Aorta (tissue), 5 donors: ENCODE data around the gene GRIK5. TPM values are rescaled to one million over a fixed set of nuclear protein-coding genes. Genes with fewer than 3 reads are reported as not detected.

ENCODE experiments used
- ATAC-seq: fragments of 200-7000 bp; cut with Tn5 transposase; one replicate; pipeline ENCODE4 v1.9.1; 2022; ENCODE audit warnings: moderate library complexity; ENCODE audit not compliant: low FRiP score
- DNase-seq, 2 donors: peaks; one replicate each; pipeline ENCODE4 v3.0.0-alpha.2; 2020
- H3K27ac ChIP-seq, 2 donors: one replicate each; pipeline ENCODE4 v1.5.1; 2013; ENCODE audit warnings: low read length in 2 of 2, mild to moderate bottlenecking in 2 of 2, moderate library complexity in 2 of 2, control low read depth in 1 of 2, inconsistent platforms in 1 of 2, low read depth in 1 of 2
- H3K27me3 ChIP-seq, 2 donors: one replicate each; pipeline ENCODE4 v1.6.1; 2013; ENCODE audit warnings: control low read depth in 1 of 2, low read length in 1 of 2, mild to moderate bottlenecking in 1 of 2, moderate library complexity in 1 of 2; ENCODE audit not compliant: insufficient read depth in 2 of 2, control insufficient read depth in 1 of 2
- H3K36me3 ChIP-seq, 2 donors: one replicate each; pipeline ENCODE4 v1.6.1; 2013; ENCODE audit warnings: control low read depth in 1 of 2, low read length in 1 of 2, mild to moderate bottlenecking in 1 of 2; ENCODE audit not compliant: insufficient read depth in 2 of 2, control insufficient read depth in 1 of 2
- H3K4me1 ChIP-seq, 2 donors: one replicate each; pipeline ENCODE4 v1.6.1; 2013; ENCODE audit warnings: low read length in 2 of 2, control low read depth in 1 of 2, mild to moderate bottlenecking in 1 of 2, moderate library complexity in 1 of 2; ENCODE audit not compliant: insufficient read depth in 2 of 2, control insufficient read depth in 1 of 2
- H3K4me3 ChIP-seq, 2 donors: one replicate each; pipeline ENCODE4 v1.5.1; 2013; ENCODE audit warnings: low read length in 2 of 2, control low read depth in 1 of 2, mild to moderate bottlenecking in 1 of 2
- H3K9me3 ChIP-seq: one replicate; pipeline ENCODE4 v1.6.1; 2013; ENCODE audit warnings: mild to moderate bottlenecking, low read length; ENCODE audit not compliant: control insufficient read depth
- WGBS, 2 donors: extraction: QIAGEN DNeasy Blood & Tissue Kit; methylation state at CpG; one replicate each; pipeline ENCODE4 v1.1.7; 2013; 5-methylcytosine and 5-hydroxymethylcytosine counted together
- intact Hi-C, 2 donors: fragments of 100-400 bp; cut with DNase I; formaldehyde crosslinking; loops; one replicate each; pipeline versions ENCODE4 v1.14.2 to v1.15.0; 2022
- polyA plus RNA-seq, 2 donors: library from polyadenylated mRNA; stranded (reverse); fragments of 200-250 nt; gene quantifications; one replicate each; pipeline ENCODE4 v1.2.3, GENCODE V29; 2013
- total RNA-seq, 2 donors: library from RNA; stranded (reverse); fragmentation: NEBNext Ultra II Directional; extraction: Animal tissue kit (Norgen Biotek cat#: 25700); gene quantifications; one replicate each; pipeline ENCODE4 v1.2.1, GENCODE V29; 2021
- donor health status: healthy with polysubstance abuse.
- donor health status: Bipolar disorder and iron deficiency.
- donor health status: DM: no; HTN: no; CAD: no.
- donor health status: DM: no; HTN: no; CAD: no.
- donor health status: DM: yes; HTN: yes; CAD: no.

GRIK5 gene
- total and polyA plus RNA-seq, 4 donors = 3.5 to 39.0 (median 22.7) TPM

DNA sequence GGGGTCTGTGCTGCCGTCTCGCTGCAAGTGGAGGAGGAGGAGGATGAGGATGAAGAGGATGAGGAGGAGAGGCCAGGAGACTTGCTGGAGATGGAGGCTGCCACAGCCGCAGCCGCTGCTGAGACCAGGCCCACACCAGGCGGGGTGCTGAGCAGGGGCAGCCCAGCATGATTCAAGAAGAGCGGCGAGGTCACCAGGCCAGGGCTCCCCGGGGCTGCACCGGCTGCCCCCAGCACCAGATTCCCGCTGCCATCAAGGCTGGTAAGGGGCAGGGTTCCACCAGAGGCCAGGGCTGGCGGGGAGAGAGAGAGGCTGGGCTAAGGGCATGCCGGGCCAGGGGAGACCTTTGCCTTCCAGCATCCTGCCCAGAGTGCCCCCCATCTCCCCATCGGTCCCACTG lies 21.3 kb upstream of the GRIK5 start:
- no peaks in the 10 kb centered on the region for H3K36me3 ChIP-seq
- 79 to 89% methylated on average over 13 of the region's 13 CpGs for WGBS, 2 donors
- H3K4me1 ChIP-seq = no peaks in the 10 kb centered on the region
- intact Hi-C loops = no loop called here
- no peak overlapping the region for H3K4me3 ChIP-seq
- no peak overlapping the region for H3K27ac ChIP-seq
- no peaks in the 10 kb centered on the region for H3K27me3 ChIP-seq
- ATAC-seq (no peak), DNase-seq (no peak)
- H3K9me3 ChIP-seq = no peaks in the 10 kb centered on the region

DNA sequence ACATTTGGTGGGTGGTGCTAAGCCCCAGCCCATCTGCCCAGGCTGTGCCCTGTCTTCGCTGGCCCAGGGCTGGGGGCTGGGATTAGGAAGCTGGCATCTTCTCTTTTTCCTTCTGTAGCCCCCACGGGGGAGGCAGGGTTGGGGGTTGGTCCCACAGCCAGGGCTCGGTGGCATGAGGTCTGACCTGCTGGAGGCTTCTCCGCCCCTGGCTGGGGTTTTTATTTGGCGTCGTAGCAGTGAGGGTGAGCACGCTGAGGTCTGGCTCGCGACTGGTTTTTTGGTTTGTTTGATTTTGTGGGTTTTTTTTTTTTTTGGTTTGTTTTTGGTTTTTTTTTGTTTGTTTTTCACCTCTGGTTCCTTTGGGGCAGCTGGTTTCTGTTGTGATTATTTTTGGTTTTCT lies 20.7 kb upstream of the GRIK5 start:
- intact Hi-C loops = no loop called here
- 52 to 63% methylated on average over 9 of the region's 9 CpGs for WGBS, 2 donors
- Histone ChIP-seq H3K4me1 (no peaks in the 10 kb centered on the region), H3K36me3 (no peaks in the 10 kb centered on the region), H3K27me3 (no peaks in the 10 kb centered on the region), H3K4me3 (no peak overlapping the region), H3K9me3 (no peaks in the 10 kb centered on the region), H3K27ac (no peak overlapping the region)
- ATAC-seq (no peak), DNase-seq (no peak)

DNA sequence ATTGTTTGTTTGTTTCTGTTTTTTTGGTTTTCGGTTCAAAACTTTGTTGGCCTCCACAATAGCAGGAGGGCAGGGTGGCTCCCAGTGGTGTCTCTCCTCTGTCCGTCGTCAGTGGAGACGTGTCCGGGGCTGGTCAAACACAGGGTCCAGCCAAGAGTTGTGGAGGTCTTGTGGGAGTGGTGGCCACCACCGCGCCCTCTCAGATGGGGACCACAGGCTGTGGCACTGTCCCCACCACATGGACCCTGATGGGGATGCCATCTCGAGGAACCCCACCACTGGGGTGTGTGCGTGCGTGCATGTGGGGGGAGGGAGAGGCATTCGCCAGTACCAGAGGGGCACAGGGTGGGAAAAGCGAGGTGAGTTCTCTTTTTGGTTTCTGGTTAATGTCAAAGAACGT lies 19.8 kb upstream of the GRIK5 start:
- Histone ChIP-seq H3K4me3 (no peak overlapping the region), H3K27ac (no peak overlapping the region), H3K27me3 (no peaks in the 10 kb centered on the region), H3K36me3 (no peaks in the 10 kb centered on the region), H3K4me1 (no peaks in the 10 kb centered on the region), H3K9me3 (no peaks in the 10 kb centered on the region)
- DNase-seq (peak in 1 of 2 donors; percentile 22), ATAC-seq (no peak)
- intact Hi-C loops = no loop called here
- 88 to 92% methylated on average over 13 of the region's 13 CpGs for WGBS, 2 donors

DNA sequence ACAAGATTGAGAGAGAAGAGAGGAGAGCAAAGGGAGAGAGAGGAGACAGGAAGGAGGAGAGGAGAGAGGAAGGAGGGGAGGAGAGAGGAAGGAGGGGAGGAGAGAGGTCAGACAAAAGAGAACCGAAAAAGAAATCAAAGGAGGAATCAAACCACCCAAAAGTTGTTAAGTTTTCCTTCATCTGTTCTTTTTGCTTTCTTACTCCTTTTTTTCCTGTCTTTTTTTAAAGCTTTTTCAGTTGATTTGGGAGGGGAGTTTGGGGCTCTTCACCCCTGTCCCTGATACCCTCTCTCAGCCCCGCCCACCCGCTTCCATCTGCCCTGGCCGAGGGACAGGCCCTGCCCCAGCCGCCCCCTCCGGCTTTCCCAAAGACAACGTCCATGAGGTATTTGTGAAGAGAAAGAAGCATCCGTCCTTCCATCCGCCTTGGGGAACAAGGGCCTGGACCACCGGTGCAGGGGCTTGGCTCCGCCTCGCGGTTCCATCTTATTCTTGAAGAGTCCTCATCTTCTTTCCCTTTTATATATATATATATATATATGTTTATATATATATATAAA lies 19.3 kb upstream of the GRIK5 start:
- Histone ChIP-seq H3K9me3 (no peaks in the 10 kb centered on the region), H3K4me1 (no peaks in the 10 kb centered on the region), H3K27ac (no peak overlapping the region), H3K4me3 (no peak overlapping the region), H3K27me3 (no peaks in the 10 kb centered on the region), H3K36me3 (no peaks in the 10 kb centered on the region)
- 72 to 73% methylated on average over 13 of the region's 13 CpGs for WGBS, 2 donors
- no peak for ATAC-seq
- peak in 1 of 2 donors; percentile 44 for DNase-seq
- intact Hi-C loops = no loop called here

DNA sequence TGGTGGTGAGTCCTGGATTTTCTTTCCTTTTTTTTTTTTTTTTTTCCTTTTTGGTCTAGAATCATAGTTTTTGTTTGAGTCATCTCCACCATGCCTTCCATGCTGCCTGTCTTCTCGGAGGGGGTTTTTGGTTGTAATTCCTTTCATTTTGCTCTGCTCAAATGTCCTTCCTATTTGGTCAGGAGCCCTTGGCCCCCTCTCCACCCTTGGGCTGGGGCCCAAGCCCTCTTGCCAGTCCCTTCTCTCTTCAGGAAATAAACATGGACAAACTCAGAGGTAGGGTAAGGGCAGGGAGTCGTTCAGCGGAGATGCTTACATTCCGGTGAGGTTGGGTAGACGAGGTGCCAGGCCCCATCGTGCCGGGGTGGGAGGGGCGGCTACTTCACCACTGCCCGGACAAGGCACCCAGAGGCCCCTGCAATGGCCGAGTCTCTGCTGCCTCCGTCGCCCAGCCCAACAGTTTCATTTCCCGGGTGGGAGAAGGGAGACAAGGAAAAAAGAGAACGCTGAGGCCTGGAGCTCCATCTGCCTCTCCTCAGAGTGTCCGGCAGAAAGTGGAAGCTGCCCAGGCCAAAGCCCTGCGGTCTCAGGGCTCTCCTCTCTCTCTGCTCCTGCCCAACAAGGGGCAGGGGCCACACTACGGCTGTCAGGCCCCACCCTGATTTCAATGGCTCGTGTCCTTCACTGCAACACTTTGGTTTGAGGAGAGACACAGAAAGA lies 18.6 kb upstream of the GRIK5 start:
- Histone ChIP-seq H3K36me3 (no peaks in the 10 kb centered on the region), H3K27me3 (no peaks in the 10 kb centered on the region), H3K4me1 (no peaks in the 10 kb centered on the region), H3K9me3 (no peaks in the 10 kb centered on the region), H3K27ac (no peak overlapping the region), H3K4me3 (no peak overlapping the region)
- intact Hi-C loops = no loop called here
- ATAC-seq (no peak), DNase-seq (peak in 1 of 2 donors; percentile 49)
- WGBS, 2 donors = 45 to 56% methylated on average over 18 of the region's 18 CpGs

DNA sequence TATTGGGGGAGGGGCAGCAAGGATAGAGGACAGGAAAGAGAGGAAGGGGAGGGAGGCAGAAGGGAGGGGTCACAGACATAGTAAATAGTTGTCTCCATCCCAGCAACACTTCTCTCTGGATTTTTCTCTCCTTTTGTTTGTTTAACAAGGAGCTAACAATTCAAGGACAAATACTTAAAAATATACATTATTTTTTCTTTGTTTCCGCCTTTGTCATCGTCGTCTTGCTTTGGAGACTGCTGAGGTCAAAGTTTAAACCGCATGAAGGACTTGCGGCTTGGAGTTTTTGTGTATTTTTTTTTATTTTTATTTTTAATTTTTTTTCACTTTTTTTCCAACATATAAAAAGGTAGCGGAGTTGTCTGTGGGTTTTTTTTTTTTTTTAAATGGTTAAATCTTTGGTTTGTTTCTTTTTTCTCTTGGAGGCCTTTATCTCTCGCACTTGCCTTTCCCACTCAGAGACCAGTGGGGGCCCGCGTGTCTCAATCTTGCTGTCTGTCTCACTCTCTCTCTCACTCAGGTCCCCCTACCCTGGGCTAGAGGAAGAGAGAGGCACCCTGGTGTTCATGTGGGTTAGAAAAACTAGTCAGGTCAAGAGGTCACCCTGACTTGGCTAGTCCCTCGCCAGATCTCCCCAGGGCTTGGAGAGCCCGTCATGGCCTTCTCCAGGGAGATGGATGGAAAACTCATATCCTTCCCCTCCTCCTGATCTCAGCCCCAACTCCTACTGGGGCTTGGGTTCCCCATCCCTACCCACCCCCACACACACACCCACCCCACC lies 17.0 kb upstream of the GRIK5 start:
- ATAC-seq = no peak
- no peak overlapping the region for H3K27ac ChIP-seq

DNA sequence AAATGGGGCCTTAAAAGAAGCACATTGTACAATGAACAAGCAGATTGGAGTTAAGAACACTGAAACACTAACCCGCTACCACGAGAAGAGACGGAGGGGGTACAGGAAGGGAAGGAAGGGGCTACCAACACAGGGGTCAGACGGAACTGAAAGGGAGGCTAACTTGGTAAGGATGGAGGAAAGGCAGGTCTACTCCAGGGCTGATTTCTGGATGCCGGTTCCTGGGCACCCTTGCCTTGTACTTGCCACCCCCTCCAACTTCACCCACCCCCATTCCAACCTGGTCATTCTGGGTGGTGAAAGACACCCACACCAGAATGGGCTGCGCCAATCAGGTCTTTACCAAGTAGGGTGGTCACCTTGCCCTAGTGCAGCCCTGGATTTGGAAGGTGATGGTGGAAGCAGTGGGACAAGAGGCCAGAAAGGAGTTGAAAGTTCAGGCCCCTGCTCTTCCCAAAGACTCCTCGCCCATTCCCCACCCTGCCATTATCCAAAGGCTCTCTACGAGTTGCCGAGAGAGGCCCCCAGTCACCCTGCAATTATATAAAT lies 16.3 kb upstream of the GRIK5 start:
- no peak overlapping the region for H3K27ac ChIP-seq
- no peaks in the 10 kb centered on the region for H3K4me1 ChIP-seq
- no peaks in the 10 kb centered on the region for H3K9me3 ChIP-seq
- DNase-seq (peak in 1 of 2 donors; percentile 26), ATAC-seq (no peak)
- intact Hi-C loops = no loop called here
- peaks cover 0 to 3% of the 10 kb centered on the region in 2 donors for H3K36me3 ChIP-seq
- WGBS, 2 donors = 74 to 76% methylated on average over 9 of the region's 9 CpGs
- no peaks in the 10 kb centered on the region for H3K27me3 ChIP-seq
- no peak overlapping the region for H3K4me3 ChIP-seq

More for the DNA sequence above, 17.0 kb upstream of the GRIK5 start:
- intact Hi-C loops = no loop called here
- no peaks in the 10 kb centered on the region for H3K9me3 ChIP-seq
- WGBS, 2 donors = 67 to 76% methylated on average over 11 of the region's 11 CpGs
- peak in 1 of 2 donors; percentile 21 for DNase-seq
- no peaks in the 10 kb centered on the region for H3K4me1 ChIP-seq
- no peak overlapping the region for H3K4me3 ChIP-seq
- H3K27me3 ChIP-seq = no peaks in the 10 kb centered on the region
- no peaks in the 10 kb centered on the region for H3K36me3 ChIP-seq

DNA sequence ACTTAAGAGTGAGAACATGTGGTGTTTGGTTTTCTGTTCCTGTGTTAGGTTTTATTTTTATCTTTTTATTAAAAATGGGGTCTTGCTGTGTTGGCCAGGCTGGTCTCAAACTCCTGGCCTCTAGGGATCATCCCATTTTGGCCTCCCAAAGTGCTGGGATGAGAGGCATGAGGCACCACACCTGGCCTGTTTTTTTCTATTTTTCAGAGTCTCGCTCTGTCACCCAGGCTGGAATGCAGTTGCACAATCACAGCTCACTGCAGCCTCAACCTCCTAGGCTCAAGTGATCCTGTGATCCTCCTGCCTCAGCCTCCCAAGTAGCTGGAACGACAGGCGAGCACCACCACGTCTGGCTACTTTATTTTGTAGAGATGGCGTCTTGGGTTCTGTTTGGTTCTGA lies 13.5 kb upstream of the GRIK5 start:
- no peak for ATAC-seq
- Histone ChIP-seq H3K4me1 (no peaks in the 10 kb centered on the region), H3K4me3 (no peak overlapping the region), H3K9me3 (no peaks in the 10 kb centered on the region), H3K36me3 (peaks cover 0 to 16% of the 10 kb centered on the region in 2 donors), H3K27me3 (no peaks in the 10 kb centered on the region), H3K27ac (no peak overlapping the region)
- DNase-seq = no peak
- 96% methylated on average over 5 of the region's 5 CpGs for whole genome bisulfite sequencing, 2 donors
- intact Hi-C loops = no loop called here
